PC-9 (cell line): ENCODE measurements around the gene MAPK10. TPM values are rescaled to one million over a fixed set of nuclear protein-coding genes. Genes with fewer than 3 reads are reported as not detected.

Source experiments
- BruUV-seq: library from RNA; stranded (reverse); fragments of 400-500 nt; replicated peaks from 2 replicates; lab custom pipeline; 2021; lab: Mats Ljungman, UMichigan
- CTCF ChIA-PET: fragments of 300-600 bp; sonication (Branson Sonifier 250); formaldehyde crosslinking; loops from one replicate; lab custom pipeline; 2022; ENCODE audit warnings: antibody characterized with exemption; lab: Charles Lee
- POLR2A ChIA-PET: fragments of 300-600 bp; sonication (Branson Sonifier 250); formaldehyde crosslinking; loops from one replicate; lab custom pipeline; 2022; ENCODE audit warnings: antibody characterized with exemption; ENCODE audit not compliant: unreplicated experiment; lab: Charles Lee
- DNase-seq, 2 experiments: peaks; one replicate each; pipeline versions ENCODE4 v3.0.0 to v3.0.0-alpha.2; 2015 to 2022; ENCODE audit warnings: mixed read lengths in 1 of 2
- H2AFZ ChIP-seq: fragments of 200-600 bp; sonication (generic); 2 replicates; pipeline ENCODE4 v1.8.1; 2017; ENCODE audit warnings: antibody characterized with exemption
- H3F3A ChIP-seq: fragments of 200-600 bp; sonication (generic); 2 replicates; pipeline ENCODE4 v1.8.1; 2017; ENCODE audit warnings: antibody characterized with exemption, mild to moderate bottlenecking, low read depth; ENCODE audit not compliant: insufficient read depth
- H3K27ac ChIP-seq: fragments of 200-600 bp; sonication (generic); 2 replicates; pipeline ENCODE4 v1.6.1; 2016; ENCODE audit warnings: mixed run types
- H3K27me3 ChIP-seq: fragments of 200-600 bp; sonication (generic); 2 replicates; pipeline ENCODE4 v1.6.1; 2016; ENCODE audit warnings: low read depth, mixed run types; ENCODE audit not compliant: insufficient read depth
- H3K36me3 ChIP-seq: fragments of 200-600 bp; sonication (generic); 2 replicates; pipeline ENCODE4 v1.6.1; 2016; ENCODE audit warnings: low read depth, mixed run types
- H3K4me1 ChIP-seq: fragments of 200-600 bp; sonication (generic); replicated peaks from 2 replicates; pipeline ENCODE4 v1.6.1; 2016; ENCODE audit warnings: mixed run types; ENCODE audit not compliant: insufficient read depth
- H3K4me2 ChIP-seq: fragments of 200-600 bp; sonication (generic); 2 replicates; pipeline ENCODE4 v1.6.1; 2017; ENCODE audit warnings: mixed run types
- H3K4me3 ChIP-seq: fragments of 200-600 bp; sonication (generic); 2 replicates; pipeline ENCODE4 v1.6.1; 2016; ENCODE audit warnings: mixed run types
- H3K79me2 ChIP-seq: fragments of 200-600 bp; sonication (generic); 2 replicates; pipeline ENCODE4 v1.6.1; 2017; ENCODE audit warnings: low read depth, mixed run types
- H3K9me2 ChIP-seq: fragments of 200-600 bp; sonication (generic); 2 replicates; pipeline ENCODE4 v1.8.1; 2017; ENCODE audit warnings: mild to moderate bottlenecking; ENCODE audit not compliant: insufficient read depth
- H3K9me3 ChIP-seq: fragments of 200-600 bp; sonication (generic); 2 replicates; pipeline ENCODE4 v1.8.1; 2016; ENCODE audit warnings: low read depth; ENCODE audit not compliant: insufficient read depth
- H4K20me1 ChIP-seq: fragments of 200-600 bp; sonication (generic); 2 replicates; pipeline ENCODE4 v1.8.1; 2017; ENCODE audit not compliant: insufficient read depth
- EZH2 ChIP-seq: fragments of 200-600 bp; sonication (generic); IDR thresholded peaks from 2 replicates; pipeline ENCODE4 v1.8.0; 2017; ENCODE audit warnings: antibody characterized with exemption, low read depth
- intact Hi-C: fragments of 100-400 bp; cut with micrococcal nuclease; formaldehyde crosslinking; loops from one replicate; pipeline ENCODE4 v1.10.0; 2022; ENCODE audit not compliant: unreplicated experiment
- total RNA-seq: library from RNA; stranded (reverse); gene quantifications from 2 replicates; pipeline ENCODE4 v1.2.3, GENCODE V29; 2021
- TF ChIP-seq, protein P1 (sequence below): fragments of 200-600 bp; sonication (generic); conservative IDR thresholded peaks from 2 replicates; pipeline ENCODE4 v1.6.1; 2017; ENCODE audit warnings: mixed run types, antibody characterized with exemption, mild to moderate bottlenecking, moderate library complexity

Gene MAPK10
- total RNA-seq, 1 experiment from 2014 or later: 4.2 TPM

DNA sequence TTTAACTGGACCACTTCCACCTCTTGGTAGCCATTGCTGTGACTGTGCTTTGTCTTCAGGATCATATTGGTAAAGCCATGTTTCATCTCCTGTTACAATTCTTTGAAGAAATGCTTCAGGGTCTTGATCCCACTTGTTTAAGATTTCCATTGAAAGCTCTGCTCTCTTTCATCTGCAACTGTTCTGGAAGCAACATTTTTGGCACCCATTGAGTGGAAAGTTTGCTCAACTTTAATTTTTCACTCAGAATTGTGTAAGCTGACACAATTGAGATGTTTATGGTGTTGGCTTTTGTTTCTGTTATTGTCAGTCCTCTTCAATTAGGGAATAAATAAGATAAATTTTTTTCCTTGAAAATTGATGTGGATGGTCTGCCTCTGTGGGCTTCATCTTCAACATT, 237.4 kb downstream of the MAPK10 start:
- TF ChIP-seq EZH2: no peak
- TF ChIP-seq, protein P1, sequence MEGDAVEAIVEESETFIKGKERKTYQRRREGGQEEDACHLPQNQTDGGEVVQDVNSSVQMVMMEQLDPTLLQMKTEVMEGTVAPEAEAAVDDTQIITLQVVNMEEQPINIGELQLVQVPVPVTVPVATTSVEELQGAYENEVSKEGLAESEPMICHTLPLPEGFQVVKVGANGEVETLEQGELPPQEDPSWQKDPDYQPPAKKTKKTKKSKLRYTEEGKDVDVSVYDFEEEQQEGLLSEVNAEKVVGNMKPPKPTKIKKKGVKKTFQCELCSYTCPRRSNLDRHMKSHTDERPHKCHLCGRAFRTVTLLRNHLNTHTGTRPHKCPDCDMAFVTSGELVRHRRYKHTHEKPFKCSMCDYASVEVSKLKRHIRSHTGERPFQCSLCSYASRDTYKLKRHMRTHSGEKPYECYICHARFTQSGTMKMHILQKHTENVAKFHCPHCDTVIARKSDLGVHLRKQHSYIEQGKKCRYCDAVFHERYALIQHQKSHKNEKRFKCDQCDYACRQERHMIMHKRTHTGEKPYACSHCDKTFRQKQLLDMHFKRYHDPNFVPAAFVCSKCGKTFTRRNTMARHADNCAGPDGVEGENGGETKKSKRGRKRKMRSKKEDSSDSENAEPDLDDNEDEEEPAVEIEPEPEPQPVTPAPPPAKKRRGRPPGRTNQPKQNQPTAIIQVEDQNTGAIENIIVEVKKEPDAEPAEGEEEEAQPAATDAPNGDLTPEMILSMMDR: no peak
- H3K4me1 ChIP-seq: no peaks in the 10 kb centered on the region
- H3K27ac ChIP-seq: no peak overlapping the region
- CTCF ChIA-PET: no interaction called here
- H3K4me2 ChIP-seq: no peak overlapping the region
- no peaks in the 10 kb centered on the region for H3K9me2 ChIP-seq
- no peak for DNase-seq
- no peaks in the 10 kb centered on the region for H3F3A ChIP-seq
- intact Hi-C loops: no loop called here
- POLR2A ChIA-PET: no interaction called here
- H4K20me1 ChIP-seq: no peaks in the 10 kb centered on the region
- no peaks in the 10 kb centered on the region for H3K36me3 ChIP-seq
- H3K27me3 ChIP-seq: no peaks in the 10 kb centered on the region
- no peak overlapping the region for H3K4me3 ChIP-seq
- no TSS peak for BruUV-seq
- no peak overlapping the region for H2AFZ ChIP-seq
- H3K79me2 ChIP-seq: no peaks in the 10 kb centered on the region
- no peaks in the 10 kb centered on the region for H3K9me3 ChIP-seq

DNA sequence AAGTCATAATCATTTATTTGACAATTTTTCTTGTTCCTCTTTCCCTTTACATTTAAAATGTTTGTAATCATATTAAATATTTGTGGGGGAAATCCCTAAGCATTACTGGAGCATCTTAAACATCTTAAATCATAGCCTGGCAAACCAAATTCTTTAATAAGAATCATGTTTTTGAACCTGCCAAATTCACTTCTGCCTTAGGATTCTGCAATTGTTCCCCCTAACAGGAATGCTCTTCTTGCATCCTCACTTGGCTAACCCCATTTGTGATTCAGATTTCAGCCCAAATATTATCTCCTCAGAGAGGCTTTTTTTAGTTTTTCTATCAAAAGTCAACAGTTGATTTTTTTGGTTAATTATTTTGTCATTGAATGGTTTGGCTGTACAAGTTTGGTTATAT, 241.1 kb downstream of the MAPK10 start:
- Histone ChIP-seq H3K79me2 (no peaks in the 10 kb centered on the region), H3K4me1 (no peaks in the 10 kb centered on the region), H3K36me3 (no peaks in the 10 kb centered on the region), H3K27me3 (no peaks in the 10 kb centered on the region), H4K20me1 (no peaks in the 10 kb centered on the region), H3K4me2 (no peak overlapping the region), H3K4me3 (no peak overlapping the region), H3K9me2 (no peaks in the 10 kb centered on the region), H3K27ac (no peak overlapping the region), H2AFZ (no peak overlapping the region), H3F3A (no peaks in the 10 kb centered on the region), H3K9me3 (no peaks in the 10 kb centered on the region)
- ChIA-PET CTCF (no interaction called here), POLR2A (no interaction called here)
- no peak for TF ChIP-seq EZH2
- TF ChIP-seq, protein P1: no peak
- no TSS peak for BruUV-seq
- intact Hi-C loops: no loop called here
- DNase-seq: no peak

DNA sequence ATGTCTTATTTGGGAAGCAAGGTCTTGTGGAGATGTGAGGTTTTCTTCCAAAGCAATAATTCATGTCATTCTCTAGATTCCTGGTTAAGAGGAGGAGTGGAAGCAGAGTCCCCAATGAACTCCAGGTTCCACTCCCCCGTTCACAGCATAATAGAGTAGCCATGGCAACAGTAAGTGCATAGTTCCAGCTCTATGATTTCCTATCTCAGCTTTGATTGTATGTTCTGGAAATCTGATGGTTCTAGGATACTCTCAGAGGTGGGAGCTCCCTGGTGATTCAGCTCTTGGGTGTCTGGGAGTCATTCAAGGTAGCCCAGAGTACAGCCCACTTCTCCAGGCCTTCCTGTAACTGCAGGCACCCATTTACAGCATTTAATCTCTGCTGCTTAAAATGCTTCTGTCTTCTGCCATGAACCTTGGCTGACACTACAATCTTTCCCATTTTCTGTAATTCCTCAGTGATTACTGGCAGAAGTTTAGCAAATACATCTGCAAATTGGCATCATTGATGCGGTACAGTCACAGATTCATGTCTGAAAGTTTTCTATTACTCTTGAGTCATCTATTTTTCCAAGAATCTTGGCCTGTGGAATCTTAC, 242.0 kb downstream of the MAPK10 start:
- no peaks in the 10 kb centered on the region for H3K79me2 ChIP-seq
- no peak overlapping the region for H2AFZ ChIP-seq
- BruUV-seq: no TSS peak
- no peak overlapping the region for H3K4me2 ChIP-seq
- no peak overlapping the region for H3K27ac ChIP-seq
- H3K4me3 ChIP-seq: no peak overlapping the region
- H3K9me3 ChIP-seq: no peaks in the 10 kb centered on the region
- ChIA-PET POLR2A (no interaction called here), CTCF (no interaction called here)
- DNase-seq: no peak
- H3K4me1 ChIP-seq: no peaks in the 10 kb centered on the region
- no peaks in the 10 kb centered on the region for H3K9me2 ChIP-seq
- no peak for TF ChIP-seq EZH2
- TF ChIP-seq, protein P1: no peak
- H4K20me1 ChIP-seq: no peaks in the 10 kb centered on the region
- H3K27me3 ChIP-seq: no peaks in the 10 kb centered on the region
- H3K36me3 ChIP-seq: no peaks in the 10 kb centered on the region
- intact Hi-C loops: no loop called here
- no peaks in the 10 kb centered on the region for H3F3A ChIP-seq
